Skeletal muscle tissue (tissue), 4 donors: ENCODE data around the gene PCNT. TPM values are rescaled to one million over a fixed set of nuclear protein-coding genes. Genes with fewer than 3 reads are reported as not detected.

Experiments used
- H3K27ac ChIP-seq: one replicate; pipeline ENCODE4 v1.7.0; 2013; ENCODE audit warnings: mild to moderate bottlenecking, low read depth, low read length, inconsistent platforms
- H3K27me3 ChIP-seq, 3 donors: one replicate each; pipeline ENCODE4 v1.7.0; 2013; ENCODE audit warnings: low read length in 3 of 3; ENCODE audit not compliant: control insufficient read depth in 3 of 3, insufficient read depth in 3 of 3
- H3K36me3 ChIP-seq, 3 donors: one replicate each; pipeline ENCODE4 v1.7.0; 2013; ENCODE audit warnings: low read length in 3 of 3; ENCODE audit not compliant: control insufficient read depth in 3 of 3, insufficient read depth in 3 of 3
- H3K4me1 ChIP-seq, 3 donors: one replicate each; pipeline ENCODE4 v1.7.0; 2013; ENCODE audit warnings: low read length in 3 of 3, mild to moderate bottlenecking in 3 of 3; ENCODE audit not compliant: control insufficient read depth in 3 of 3, insufficient read depth in 3 of 3
- H3K4me3 ChIP-seq, 3 donors: one replicate each; pipeline ENCODE4 v1.7.0; 2013; ENCODE audit warnings: low read length in 3 of 3
- H3K9ac ChIP-seq, 3 donors: one replicate each; pipeline ENCODE4 v1.7.0; 2013; ENCODE audit warnings: low read length in 3 of 3, mild to moderate bottlenecking in 3 of 3, moderate library complexity in 2 of 3, low read depth in 1 of 3
- H3K9me3 ChIP-seq, 3 donors: one replicate each; pipeline ENCODE4 v1.7.0; 2013; ENCODE audit warnings: low read length in 3 of 3; ENCODE audit not compliant: control insufficient read depth in 3 of 3
- total RNA-seq: library from RNA; depleted of rRNA; stranded (reverse); fragments of >200 nt; gene quantifications from one replicate; pipeline ENCODE4 v1.2.3, GENCODE V29; 2014
- donor health status: Osteomylitis.

PCNT gene
- total RNA-seq, 1 donor from 2014 or later: 42.8 TPM

DNA sequence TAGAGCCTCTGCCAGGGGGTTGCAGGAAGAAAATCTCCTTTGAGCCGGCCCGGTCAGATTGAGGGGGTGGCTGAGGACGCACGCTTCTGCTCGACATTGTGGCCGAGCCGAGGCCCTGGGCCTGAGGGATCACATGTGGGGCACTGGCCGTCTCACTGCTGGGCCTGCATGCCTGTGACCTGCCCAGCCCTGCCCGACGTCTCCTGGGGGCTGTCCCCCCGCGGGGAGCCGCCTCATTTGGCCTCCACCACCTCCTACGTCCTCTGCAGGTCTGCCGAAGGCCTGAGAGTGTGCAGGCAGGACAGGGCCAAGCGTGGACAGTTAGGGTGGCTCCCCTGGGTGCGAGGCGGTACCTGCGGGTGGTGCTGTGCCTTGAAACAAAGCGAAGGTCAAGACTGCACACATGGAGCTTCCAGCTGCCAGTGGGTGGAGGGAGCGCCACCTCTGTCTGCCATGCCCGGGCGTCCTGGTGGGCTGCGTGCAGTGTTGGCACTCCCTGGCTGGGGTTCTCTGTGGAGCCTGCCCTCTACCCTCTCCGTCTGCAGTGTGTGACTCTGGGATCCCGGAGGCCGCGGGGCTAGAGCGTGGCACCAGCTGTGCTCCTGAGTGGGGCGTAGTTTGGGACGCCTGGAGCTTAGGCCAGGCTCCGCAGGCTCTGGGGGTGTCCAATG is 51.7 kb downstream of the PCNT start:
- Histone ChIP-seq H3K36me3 (peaks cover 15 to 19% (median 16%) of the 10 kb centered on the region in 3 donors), H3K4me3 (peak overlapping the region; percentile 60 to 78 (median 70)), H3K27ac (peak overlapping the region; percentile 96), H3K27me3 (no peaks in the 10 kb centered on the region), H3K4me1 (peaks cover 31 to 77% (median 61%) of the 10 kb centered on the region in 3 donors), H3K9me3 (no peaks in the 10 kb centered on the region), H3K9ac (peak overlapping the region; percentile 79 to 96 (median 87))

GRCh38 chr21:46376231-46376628 is 52.3 kb downstream of the PCNT start:
- peak overlapping the region; percentile 60 to 78 (median 70) for H3K4me3 ChIP-seq

GRCh38 chr21:46376856-46377453 is 53.0 kb downstream of the PCNT start:
- Histone ChIP-seq H3K27ac (peak overlapping the region; percentile 96), H3K9ac (peak overlapping the region in 2 of 3 donors; percentile 79 to 96), H3K36me3 (peaks cover 10 to 20% (median 15%) of the 10 kb centered on the region in 3 donors), H3K4me3 (peak overlapping the region; percentile 60 to 78 (median 70)), H3K4me1 (peaks cover 34 to 72% (median 62%) of the 10 kb centered on the region in 3 donors), H3K9me3 (no peaks in the 10 kb centered on the region), H3K27me3 (no peaks in the 10 kb centered on the region)

More at GRCh38 chr21:46376231-46376628, 52.3 kb downstream of the PCNT start:
- Histone ChIP-seq H3K9ac (peak overlapping the region; percentile 79 to 96 (median 87)), H3K27ac (peak overlapping the region; percentile 96), H3K27me3 (no peaks in the 10 kb centered on the region), H3K4me1 (peaks cover 35 to 79% (median 65%) of the 10 kb centered on the region in 3 donors), H3K9me3 (no peaks in the 10 kb centered on the region), H3K36me3 (peaks cover 15 to 19% (median 16%) of the 10 kb centered on the region in 3 donors)

GRCh38 chr21:46377789-46378188 is 53.8 kb downstream of the PCNT start:
- H3K9ac ChIP-seq: peak overlapping the region in 2 of 3 donors; percentile 79 to 96
- peaks cover 7 to 24% (median 13%) of the 10 kb centered on the region in 3 donors for H3K36me3 ChIP-seq
- no peaks in the 10 kb centered on the region for H3K27me3 ChIP-seq
- H3K27ac ChIP-seq: peak overlapping the region; percentile 96
- H3K4me3 ChIP-seq: peak overlapping the region in 2 of 3 donors; percentile 35 to 52
- peaks cover 31 to 66% (median 56%) of the 10 kb centered on the region in 3 donors for H3K4me1 ChIP-seq
- H3K9me3 ChIP-seq: no peaks in the 10 kb centered on the region

DNA sequence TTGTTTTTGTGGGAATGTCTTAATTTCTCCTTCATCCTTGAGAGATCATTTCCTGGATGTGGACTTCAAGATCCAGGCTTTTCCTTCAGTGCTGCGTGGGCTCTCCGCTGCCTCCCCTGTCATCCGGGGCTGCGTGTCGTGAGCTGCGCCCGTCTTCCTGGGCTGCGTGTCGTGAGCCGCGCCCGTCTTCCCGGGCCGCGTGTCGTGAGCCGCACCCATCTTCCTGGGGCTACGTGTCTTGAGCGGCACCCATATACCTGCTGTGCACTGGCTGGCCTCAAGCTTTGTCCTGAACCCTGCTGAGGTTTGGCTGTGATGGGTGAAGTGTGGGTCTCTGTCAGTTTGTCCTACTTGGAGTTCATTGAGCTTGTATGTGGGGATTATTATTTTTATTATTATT is 55.1 kb downstream of the PCNT start:
- peak overlapping the region; percentile 96 for H3K27ac ChIP-seq
- H3K4me3 ChIP-seq: no peak overlapping the region
- peak overlapping the region in 1 of 3 donors; percentile 62 for H3K9ac ChIP-seq
- no peaks in the 10 kb centered on the region for H3K27me3 ChIP-seq
- peaks cover 6 to 33% (median 20%) of the 10 kb centered on the region in 3 donors for H3K36me3 ChIP-seq
- no peaks in the 10 kb centered on the region for H3K9me3 ChIP-seq
- H3K4me1 ChIP-seq: peaks cover 31 to 60% (median 51%) of the 10 kb centered on the region in 3 donors

DNA sequence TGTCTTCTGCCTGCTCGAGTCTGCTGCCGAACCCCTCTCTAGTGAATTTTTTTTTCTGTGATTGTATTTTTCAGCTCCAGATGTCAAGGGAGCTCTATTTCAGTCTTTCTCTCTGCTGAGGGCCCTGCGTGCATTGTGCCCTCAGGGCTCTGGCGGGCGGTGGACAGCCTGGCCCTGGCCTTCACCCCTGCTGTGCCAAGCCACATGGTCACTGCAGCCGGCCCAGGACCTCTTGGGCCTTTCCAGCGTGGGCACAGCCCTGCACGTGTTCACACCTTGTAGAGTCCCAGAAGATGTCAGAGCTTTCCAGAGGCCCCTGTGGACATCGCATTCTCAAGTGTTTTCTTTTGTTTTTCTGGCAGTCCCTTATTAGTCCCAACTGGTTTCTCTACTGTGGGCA is 55.7 kb downstream of the PCNT start:
- Histone ChIP-seq H3K9me3 (no peaks in the 10 kb centered on the region), H3K27me3 (no peaks in the 10 kb centered on the region), H3K27ac (peak overlapping the region; percentile 96), H3K4me1 (peaks cover 31 to 61% (median 48%) of the 10 kb centered on the region in 3 donors), H3K36me3 (peaks cover 8 to 39% (median 23%) of the 10 kb centered on the region in 3 donors), H3K4me3 (no peak overlapping the region), H3K9ac (peak overlapping the region in 1 of 3 donors; percentile 62)

DNA sequence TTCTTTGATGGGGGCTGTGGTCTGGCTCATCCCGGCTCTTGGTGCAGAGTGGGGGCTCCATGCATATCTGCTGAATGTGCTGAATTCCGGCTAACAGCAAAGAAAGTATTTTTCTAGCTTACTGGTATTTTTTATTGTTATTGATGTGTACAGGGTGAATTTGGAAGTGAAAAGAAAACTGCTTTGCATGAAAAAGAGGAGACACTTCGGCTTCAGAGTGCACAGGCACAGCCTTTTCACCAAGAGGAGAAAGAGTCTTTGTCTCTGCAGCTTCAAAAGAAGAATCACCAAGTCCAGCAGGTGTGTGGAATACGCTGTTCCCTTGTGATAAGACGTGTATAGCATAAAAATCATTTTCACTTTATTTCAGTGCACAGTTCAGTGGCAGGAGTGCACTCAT is 57.6 kb downstream of the PCNT start:
- H3K9ac ChIP-seq: no peak overlapping the region
- peaks cover 20 to 51% (median 34%) of the 10 kb centered on the region in 3 donors for H3K36me3 ChIP-seq
- H3K27me3 ChIP-seq: no peaks in the 10 kb centered on the region
- no peak overlapping the region for H3K27ac ChIP-seq
- no peaks in the 10 kb centered on the region for H3K9me3 ChIP-seq
- no peak overlapping the region for H3K4me3 ChIP-seq
- H3K4me1 ChIP-seq: peaks cover 32 to 69% (median 56%) of the 10 kb centered on the region in 3 donors

DNA sequence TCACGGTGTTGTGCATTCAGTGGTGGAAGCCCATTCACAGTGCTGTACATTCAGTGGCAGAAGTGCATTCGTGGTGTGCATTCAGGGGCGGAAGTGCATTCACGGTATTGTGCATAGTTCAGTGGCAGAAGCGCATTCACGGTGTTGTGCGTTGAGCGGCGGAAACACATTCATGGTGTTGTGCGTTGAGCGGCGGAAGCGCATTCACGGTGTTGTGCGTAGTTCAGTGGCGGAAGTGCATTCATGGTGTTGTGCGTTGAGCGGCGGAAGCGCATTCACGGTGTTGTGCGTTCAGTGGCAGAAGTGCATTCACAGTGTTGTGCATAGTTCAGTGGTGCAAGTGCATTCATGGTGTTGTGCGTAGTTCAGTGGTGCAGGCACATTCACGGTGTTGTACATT is 60.6 kb downstream of the PCNT start:
- Histone ChIP-seq H3K36me3 (peaks cover 33 to 58% (median 54%) of the 10 kb centered on the region in 3 donors), H3K4me1 (peaks cover 24 to 64% (median 49%) of the 10 kb centered on the region in 3 donors), H3K27ac (no peak overlapping the region), H3K9ac (no peak overlapping the region), H3K27me3 (no peaks in the 10 kb centered on the region), H3K9me3 (no peaks in the 10 kb centered on the region), H3K4me3 (no peak overlapping the region)

- Histone ChIP-seq H3K9ac (peak overlapping the region in 2 of 3 donors; percentile 38 to 78), H3K4me1 (peaks cover 17 to 67% (median 43%) of the 10 kb centered on the region in 3 donors), H3K27me3 (no peaks in the 10 kb centered on the region), H3K9me3 (no peaks in the 10 kb centered on the region), H3K36me3 (peaks cover 47 to 74% (median 69%) of the 10 kb centered on the region in 3 donors), H3K27ac (peak overlapping the region; percentile 64), H3K4me3 (peak overlapping the region in 1 of 3 donors; percentile 35)
Observed at GRCh38 chr21:46385846-46386733, 62.1 kb downstream of the PCNT start.
